WTC11 (cell line): Measurements from ENCODE around the gene ZNF439. TPM values are rescaled to one million over a fixed set of nuclear protein-coding genes. Genes with fewer than 3 reads are reported as not detected.

Experiments used
- ATAC-seq: fragments of 200-7000 bp; cut with Tn5 transposase; 2 replicates; pipeline ENCODE4 v1.10.0; 2021; ENCODE audit warnings: mild to moderate bottlenecking, moderate library complexity
- Bru-seq: library from RNA; stranded (reverse); fragments of 400-500 nt; gene quantifications from one replicate; lab custom pipeline; 2021; lab: Mats Ljungman, UMichigan
- CTCF ChIA-PET: fragments of 300-600 bp; sonication (Branson Sonifier 250); formaldehyde crosslinking; loops from one replicate; lab custom pipeline; 2021; ENCODE audit warnings: antibody characterized with exemption; lab: Charles Lee
- POLR2A ChIA-PET: fragments of 350-600 bp; sonication (Branson Sonifier 250); formaldehyde crosslinking; loops from one replicate; lab custom pipeline; 2021; ENCODE audit warnings: antibody characterized with exemption; lab: Charles Lee
- DNase-seq: peaks from one replicate; pipeline ENCODE4 v3.0.0; 2021; ENCODE audit warnings: low spot score
- H3K27ac Mint-ChIP-seq: 2 replicates; pipeline ENCODE4 v1.8.0; 2021; ENCODE audit warnings: mixed read lengths
- H3K27me3 Mint-ChIP-seq: 2 replicates; pipeline ENCODE4 v1.8.0; 2021; ENCODE audit warnings: low read depth, mild to moderate bottlenecking, moderate library complexity, mixed read lengths
- H3K36me3 Mint-ChIP-seq: 2 replicates; pipeline ENCODE4 v1.8.0; 2021; ENCODE audit warnings: mixed read lengths
- H3K4me1 Mint-ChIP-seq: 2 replicates; pipeline ENCODE4 v1.8.0; 2022; ENCODE audit warnings: mixed read lengths
- H3K4me3 Mint-ChIP-seq: 2 replicates; pipeline ENCODE4 v1.8.0; 2021; ENCODE audit warnings: mild to moderate bottlenecking, moderate library complexity, mixed read lengths
- H3K9me3 Mint-ChIP-seq: 2 replicates; pipeline ENCODE4 v1.8.0; 2021; ENCODE audit warnings: mixed read lengths
- AFF4 ChIP-seq: sonication (generic); formaldehyde crosslinking; IDR thresholded peaks from 2 replicates; pipeline ENCODE4 v1.8.1; 2023; ENCODE audit warnings: mild to moderate bottlenecking, missing genetic modification reagents, borderline replicate concordance
- CBFB ChIP-seq: sonication (generic); formaldehyde crosslinking; IDR thresholded peaks from 2 replicates; pipeline ENCODE4 v1.8.1; 2022; ENCODE audit warnings: mild to moderate bottlenecking, low read depth, missing genetic modification reagents
- CREB1 ChIP-seq: sonication (generic); formaldehyde crosslinking; IDR thresholded peaks from 2 replicates; pipeline ENCODE4 v1.8.0; 2023; ENCODE audit warnings: mild to moderate bottlenecking, missing genetic modification reagents
- ETV6 ChIP-seq: sonication (generic); formaldehyde crosslinking; IDR thresholded peaks from 2 replicates; pipeline ENCODE4 v1.8.1; 2022; ENCODE audit warnings: mild to moderate bottlenecking, missing genetic modification reagents
- KAT7 ChIP-seq: sonication (generic); formaldehyde crosslinking; IDR thresholded peaks from 2 replicates; pipeline ENCODE4 v1.8.1; 2023; ENCODE audit warnings: missing genetic modification reagents, mild to moderate bottlenecking, borderline replicate concordance
- NFATC4 ChIP-seq: fragments of 250-450 bp; sonication (Bioruptor Pico); IDR thresholded peaks from 2 replicates; pipeline ENCODE4 v1.9.0; 2021; ENCODE audit warnings: mild to moderate bottlenecking
- NFE2L1 ChIP-seq: sonication (generic); formaldehyde crosslinking; IDR thresholded peaks from 2 replicates; pipeline ENCODE4 v1.8.1; 2023; ENCODE audit warnings: missing genetic modification reagents
- NFYB ChIP-seq: sonication (generic); formaldehyde crosslinking; conservative IDR thresholded peaks from 2 replicates; pipeline ENCODE4 v1.8.0; 2022; ENCODE audit warnings: low read depth, missing genetic modification reagents
- NR2C2 ChIP-seq: sonication (generic); formaldehyde crosslinking; IDR thresholded peaks from 2 replicates; pipeline ENCODE4 v1.8.0; 2022; ENCODE audit warnings: mild to moderate bottlenecking, missing genetic modification reagents
- SP1 ChIP-seq: sonication (generic); formaldehyde crosslinking; conservative IDR thresholded peaks from 2 replicates; pipeline ENCODE4 v1.8.1; 2022; ENCODE audit warnings: missing genetic modification reagents
- STAT6 ChIP-seq: sonication (generic); formaldehyde crosslinking; conservative IDR thresholded peaks from 2 replicates; pipeline ENCODE4 v1.8.1; 2023; ENCODE audit warnings: mild to moderate bottlenecking, low read depth, missing genetic modification reagents, moderate library complexity
- TEAD4 ChIP-seq: sonication (generic); formaldehyde crosslinking; IDR thresholded peaks from 2 replicates; pipeline ENCODE4 v1.8.0; 2022; ENCODE audit warnings: mild to moderate bottlenecking, missing genetic modification reagents
- ZNF138 ChIP-seq: sonication (generic); formaldehyde crosslinking; conservative IDR thresholded peaks from 2 replicates; pipeline ENCODE4 v1.8.1; 2022; ENCODE audit warnings: mild to moderate bottlenecking, moderate library complexity, missing genetic modification reagents
- ZNF396 ChIP-seq: fragments of 250-450 bp; sonication (Bioruptor Pico); IDR thresholded peaks from 2 replicates; pipeline ENCODE4 v1.8.0; 2021; ENCODE audit warnings: mild to moderate bottlenecking, moderate library complexity, borderline replicate concordance
- ZNF423 ChIP-seq: fragments of 250-450 bp; sonication (Bioruptor Pico); IDR thresholded peaks from 2 replicates; pipeline ENCODE4 v2.1.2; 2022; ENCODE audit warnings: mild to moderate bottlenecking, moderate library complexity
- long read RNA-seq, 3 experiments: library from RNA in 1 of 3; library from capped mRNA in 1 of 3; library from polyadenylated mRNA in 1 of 3; unstranded in 2 of 3; stranded (forward) in 1 of 3; transcript quantifications; one replicate each; pipeline ENCODE4 v2.0.0, GENCODE V29; 2021
- total RNA-seq: library from RNA; stranded (reverse); gene quantifications from 3 replicates; pipeline ENCODE4 v1.2.3, GENCODE V29; 2021
- TF ChIP-seq, protein P1 (sequence below): sonication (generic); formaldehyde crosslinking; IDR thresholded peaks from 2 replicates; pipeline ENCODE4 v1.8.0; 2022; ENCODE audit warnings: mild to moderate bottlenecking, missing genetic modification reagents
- TF ChIP-seq, protein P2 (sequence below): sonication (generic); formaldehyde crosslinking; IDR thresholded peaks from 2 replicates; pipeline ENCODE4 v1.8.1; 2023; ENCODE audit warnings: mild to moderate bottlenecking, missing genetic modification reagents
- TF ChIP-seq, protein P3 (sequence below): sonication (generic); formaldehyde crosslinking; IDR thresholded peaks from 2 replicates; pipeline ENCODE4 v1.8.0; 2022; ENCODE audit warnings: missing genetic modification reagents
- TF ChIP-seq, protein P4 (sequence below): sonication (generic); formaldehyde crosslinking; IDR thresholded peaks from 2 replicates; pipeline ENCODE4 v1.8.1; 2023; ENCODE audit warnings: mild to moderate bottlenecking, moderate library complexity, missing genetic modification reagents

The ZNF439 gene
- total RNA-seq, result 5.7 to 8.5 TPM (median 7.2 TPM) in 3 replicates
- percentile 73 among the genes with signal in this experiment for Bru-seq, nascent RNA
- long read RNA-seq, experiment 1, partial matches to known transcripts, result 0 of 19 reads
- long read RNA-seq, experiment 1, other reads (novel, unspliced or antisense), result 16 of 19 reads
- long read RNA-seq, experiment 2, partial matches to known transcripts, result 1 of 8 reads
- long read RNA-seq, experiment 2, other reads (novel, unspliced or antisense), result 4 of 8 reads
- long read RNA-seq, experiment 3, partial matches to known transcripts, result 0 of 4 reads
- long read RNA-seq, experiment 3, other reads (novel, unspliced or antisense), result 4 of 4 reads

- peaks cover 20% of the 10 kb centered on the region for H3K27me3 Mint-ChIP-seq
- H3K9me3 Mint-ChIP-seq, result peaks cover 8% of the 10 kb centered on the region
- peak; percentile 94 for DNase-seq
- peaks cover 24% of the 10 kb centered on the region for H3K4me1 Mint-ChIP-seq
- ChIA-PET POLR2A (interaction anchor here (0.7 to 1.4 kb wide), 6 partner anchors 10 to 291 kb away, joined by 3 to 6 read pairs (median 3); partner anchors contain the start of genes ZNF20, ZNF491 and ZNF69), CTCF (interaction anchor here (0.6 to 2.4 kb wide), 9 partner anchors 10 to 292 kb away, joined by 3 to 27 read pairs (median 3); partner anchors contain the start of genes ZNF20, ZNF441 and ZNF491)
- peak; percentile 95 for ATAC-seq
- peak within 1 kb of the TSS; percentile 88 for H3K27ac Mint-ChIP-seq
- peak within 1 kb of the TSS; percentile 80 for H3K4me3 Mint-ChIP-seq
- peaks cover 20% of the 10 kb centered on the region for H3K36me3 Mint-ChIP-seq
- TF ChIP-seq NFE2L1 (CRISPR knock-in tag) (peak; percentile 58; the same call in 1 of the 2 replicates), SP1 (CRISPR knock-in tag) (peak; percentile 43), AFF4 (CRISPR knock-in tag) (no peak), CREB1 (CRISPR knock-in tag) (no peak), ETV6 (CRISPR knock-in tag) (peak; percentile 74), TEAD4 (CRISPR knock-in tag) (peak; percentile 68; the same call in 1 of the 2 replicates), NFYB (CRISPR knock-in tag) (peak; percentile 78), NFATC4 (CRISPR knock-in tag) (no peak), ZNF396 (CRISPR knock-in tag) (no peak), CBFB (0 out of 2 replicates have a peak, but pooled peaks have one; percentile 65), STAT6 (CRISPR knock-in tag) (no peak), NR2C2 (CRISPR knock-in tag) (no peak), KAT7 (CRISPR knock-in tag) (no peak), ZNF423 (CRISPR knock-in tag) (no peak), ZNF138 (CRISPR knock-in tag) (peak; percentile 85; the same call in 1 of the 2 replicates)
- TF ChIP-seq, protein P1, sequence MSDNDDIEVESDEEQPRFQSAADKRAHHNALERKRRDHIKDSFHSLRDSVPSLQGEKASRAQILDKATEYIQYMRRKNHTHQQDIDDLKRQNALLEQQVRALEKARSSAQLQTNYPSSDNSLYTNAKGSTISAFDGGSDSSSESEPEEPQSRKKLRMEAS (CRISPR knock-in tag), result peak; percentile 91
- TF ChIP-seq, protein P2, sequence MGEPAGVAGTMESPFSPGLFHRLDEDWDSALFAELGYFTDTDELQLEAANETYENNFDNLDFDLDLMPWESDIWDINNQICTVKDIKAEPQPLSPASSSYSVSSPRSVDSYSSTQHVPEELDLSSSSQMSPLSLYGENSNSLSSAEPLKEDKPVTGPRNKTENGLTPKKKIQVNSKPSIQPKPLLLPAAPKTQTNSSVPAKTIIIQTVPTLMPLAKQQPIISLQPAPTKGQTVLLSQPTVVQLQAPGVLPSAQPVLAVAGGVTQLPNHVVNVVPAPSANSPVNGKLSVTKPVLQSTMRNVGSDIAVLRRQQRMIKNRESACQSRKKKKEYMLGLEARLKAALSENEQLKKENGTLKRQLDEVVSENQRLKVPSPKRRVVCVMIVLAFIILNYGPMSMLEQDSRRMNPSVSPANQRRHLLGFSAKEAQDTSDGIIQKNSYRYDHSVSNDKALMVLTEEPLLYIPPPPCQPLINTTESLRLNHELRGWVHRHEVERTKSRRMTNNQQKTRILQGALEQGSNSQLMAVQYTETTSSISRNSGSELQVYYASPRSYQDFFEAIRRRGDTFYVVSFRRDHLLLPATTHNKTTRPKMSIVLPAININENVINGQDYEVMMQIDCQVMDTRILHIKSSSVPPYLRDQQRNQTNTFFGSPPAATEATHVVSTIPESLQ, result no peak
- TF ChIP-seq, protein P3, sequence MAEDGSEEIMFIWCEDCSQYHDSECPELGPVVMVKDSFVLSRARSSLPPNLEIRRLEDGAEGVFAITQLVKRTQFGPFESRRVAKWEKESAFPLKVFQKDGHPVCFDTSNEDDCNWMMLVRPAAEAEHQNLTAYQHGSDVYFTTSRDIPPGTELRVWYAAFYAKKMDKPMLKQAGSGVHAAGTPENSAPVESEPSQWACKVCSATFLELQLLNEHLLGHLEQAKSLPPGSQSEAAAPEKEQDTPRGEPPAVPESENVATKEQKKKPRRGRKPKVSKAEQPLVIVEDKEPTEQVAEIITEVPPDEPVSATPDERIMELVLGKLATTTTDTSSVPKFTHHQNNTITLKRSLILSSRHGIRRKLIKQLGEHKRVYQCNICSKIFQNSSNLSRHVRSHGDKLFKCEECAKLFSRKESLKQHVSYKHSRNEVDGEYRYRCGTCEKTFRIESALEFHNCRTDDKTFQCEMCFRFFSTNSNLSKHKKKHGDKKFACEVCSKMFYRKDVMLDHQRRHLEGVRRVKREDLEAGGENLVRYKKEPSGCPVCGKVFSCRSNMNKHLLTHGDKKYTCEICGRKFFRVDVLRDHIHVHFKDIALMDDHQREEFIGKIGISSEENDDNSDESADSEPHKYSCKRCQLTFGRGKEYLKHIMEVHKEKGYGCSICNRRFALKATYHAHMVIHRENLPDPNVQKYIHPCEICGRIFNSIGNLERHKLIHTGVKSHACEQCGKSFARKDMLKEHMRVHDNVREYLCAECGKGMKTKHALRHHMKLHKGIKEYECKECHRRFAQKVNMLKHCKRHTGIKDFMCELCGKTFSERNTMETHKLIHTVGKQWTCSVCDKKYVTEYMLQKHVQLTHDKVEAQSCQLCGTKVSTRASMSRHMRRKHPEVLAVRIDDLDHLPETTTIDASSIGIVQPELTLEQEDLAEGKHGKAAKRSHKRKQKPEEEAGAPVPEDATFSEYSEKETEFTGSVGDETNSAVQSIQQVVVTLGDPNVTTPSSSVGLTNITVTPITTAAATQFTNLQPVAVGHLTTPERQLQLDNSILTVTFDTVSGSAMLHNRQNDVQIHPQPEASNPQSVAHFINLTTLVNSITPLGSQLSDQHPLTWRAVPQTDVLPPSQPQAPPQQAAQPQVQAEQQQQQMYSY (CRISPR knock-in tag), result peak; percentile 37; the same call in 1 of the 2 replicates
- TF ChIP-seq, protein P4, sequence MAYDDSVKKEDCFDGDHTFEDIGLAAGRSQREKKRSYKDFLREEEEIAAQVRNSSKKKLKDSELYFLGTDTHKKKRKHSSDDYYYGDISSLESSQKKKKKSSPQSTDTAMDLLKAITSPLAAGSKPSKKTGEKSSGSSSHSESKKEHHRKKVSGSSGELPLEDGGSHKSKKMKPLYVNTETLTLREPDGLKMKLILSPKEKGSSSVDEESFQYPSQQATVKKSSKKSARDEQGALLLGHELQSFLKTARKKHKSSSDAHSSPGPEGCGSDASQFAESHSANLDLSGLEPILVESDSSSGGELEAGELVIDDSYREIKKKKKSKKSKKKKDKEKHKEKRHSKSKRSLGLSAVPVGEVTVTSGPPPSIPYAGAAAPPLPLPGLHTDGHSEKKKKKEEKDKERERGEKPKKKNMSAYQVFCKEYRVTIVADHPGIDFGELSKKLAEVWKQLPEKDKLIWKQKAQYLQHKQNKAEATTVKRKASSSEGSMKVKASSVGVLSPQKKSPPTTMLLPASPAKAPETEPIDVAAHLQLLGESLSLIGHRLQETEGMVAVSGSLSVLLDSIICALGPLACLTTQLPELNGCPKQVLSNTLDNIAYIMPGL (CRISPR knock-in tag), result peak; percentile 65; the same call in 1 of the 2 replicates
Measured at GRCh38 chr19:11848594-11849469, at the start of gene ZNF439. Gene ZNF439 (plus strand): TSS chr19:11848726. CDS start chr19:11848868, 142 bp downstream.
